Mesendoderm (in vitro differentiated cells): ENCODE measurements around the gene NTHL1.
"Not testable (repeated sequence)": the region's sequence is repeated elsewhere in the genome, so short reads cannot be mapped to it uniquely, and the experiment has no call there.

ENCODE experiments used
- DNase-seq: peaks from one replicate; pipeline ENCODE4 v3.0.0; 2013
- H2AK5ac ChIP-seq: 2 replicates; pipeline ENCODE4 v1.6.1; 2013; ENCODE audit warnings: low read length, inconsistent platforms
- H2BK120ac ChIP-seq: 2 replicates; pipeline ENCODE4 v1.6.1; 2013; ENCODE audit warnings: low read depth, mild to moderate bottlenecking, low read length, moderate library complexity, mixed read lengths
- H2BK15ac ChIP-seq: replicated peaks from 2 replicates; pipeline ENCODE4 v1.6.1; 2013; ENCODE audit warnings: low read depth, mild to moderate bottlenecking, moderate library complexity
- H2BK5ac ChIP-seq: 2 replicates; pipeline ENCODE4 v1.6.1; 2013; ENCODE audit warnings: low read length, inconsistent platforms
- H3K18ac ChIP-seq: 2 replicates; pipeline ENCODE4 v1.6.1; 2013; ENCODE audit warnings: mild to moderate bottlenecking, low read length, mixed read lengths
- H3K23ac ChIP-seq: one replicate; pipeline ENCODE4 v1.6.1; 2013; ENCODE audit warnings: low read length
- H3K27ac ChIP-seq: 2 replicates; pipeline ENCODE4 v1.5.1; 2013; ENCODE audit warnings: low read depth, mild to moderate bottlenecking, inconsistent platforms, low read length, moderate library complexity
- H3K27me3 ChIP-seq: 2 replicates; pipeline ENCODE4 v1.6.1; 2013; ENCODE audit warnings: low read length, control low read depth, mild to moderate bottlenecking, inconsistent platforms; ENCODE audit not compliant: insufficient read depth, poor library complexity
- H3K36me3 ChIP-seq: 2 replicates; pipeline ENCODE4 v1.6.1; 2013; ENCODE audit warnings: low read length, inconsistent platforms; ENCODE audit not compliant: control insufficient read depth, insufficient read depth
- H3K4ac ChIP-seq: one replicate; pipeline ENCODE4 v1.6.1; 2013; ENCODE audit warnings: low read depth, mild to moderate bottlenecking, low read length, moderate library complexity
- H3K4me1 ChIP-seq: 2 replicates; pipeline ENCODE4 v1.6.1; 2013; ENCODE audit warnings: low read depth, low read length, inconsistent platforms; ENCODE audit not compliant: control insufficient read depth
- H3K4me2 ChIP-seq: 2 replicates; pipeline ENCODE4 v1.6.1; 2013; ENCODE audit warnings: low read length
- H3K4me3 ChIP-seq: 2 replicates; pipeline ENCODE4 v1.5.1; 2013; ENCODE audit warnings: mild to moderate bottlenecking, low read length
- H3K56ac ChIP-seq: one replicate; pipeline ENCODE4 v1.6.1; 2013; ENCODE audit warnings: low read length
- H3K79me1 ChIP-seq: 2 replicates; pipeline ENCODE4 v1.6.1; 2013; ENCODE audit warnings: low read length, inconsistent platforms
- H3K79me2 ChIP-seq: 2 replicates; pipeline ENCODE4 v1.6.1; 2013; ENCODE audit warnings: mild to moderate bottlenecking, low read length; ENCODE audit not compliant: control insufficient read depth, insufficient read depth
- H3K9ac ChIP-seq: 2 replicates; pipeline ENCODE4 v1.6.1; 2013; ENCODE audit warnings: low read length, inconsistent platforms
- H4K5ac ChIP-seq: one replicate; pipeline ENCODE4 v1.6.1; 2013; ENCODE audit warnings: low read length
- H4K8ac ChIP-seq: one replicate; pipeline ENCODE4 v1.6.1; 2013; ENCODE audit warnings: low read depth, mild to moderate bottlenecking, control low read depth, low read length, moderate library complexity
- WGBS: extraction: QIAGEN DNeasy Blood & Tissue Kit; methylation state at CpG from one replicate; pipeline ENCODE4 v1.1.7; 2013; ENCODE audit warnings: low lambda C conversion rate, missing lambda C conversion rate; ENCODE audit not compliant: insufficient coverage; ENCODE audit errors: extremely low coverage; 5-methylcytosine and 5-hydroxymethylcytosine counted together

NTHL1 gene

GRCh38 chr16:2016407-2016922, 31.2 kb downstream of the NTHL1 start:
- Histone ChIP-seq H2BK120ac (no peak overlapping the region), H3K27me3 (peaks cover 14% of the 10 kb centered on the region), H4K5ac (no peak overlapping the region), H3K23ac (no peak overlapping the region), H3K9ac (no peak overlapping the region), H4K8ac (no peak overlapping the region), H3K79me2 (no peaks in the 10 kb centered on the region), H3K18ac (no peak overlapping the region), H2BK15ac (no peak overlapping the region), H3K56ac (no peak overlapping the region), H3K4ac (no peak overlapping the region), H3K79me1 (no peaks in the 10 kb centered on the region), H3K4me3 (no peak overlapping the region), H2AK5ac (no peak overlapping the region), H3K36me3 (no peaks in the 10 kb centered on the region), H3K4me1 (no peaks in the 10 kb centered on the region), H2BK5ac (no peak overlapping the region), H3K27ac (no peak overlapping the region), H3K4me2 (no peak overlapping the region)
- no CpG with 5 or more reads among the region's 13 CpGs for WGBS
- DNase-seq: peak; percentile 30

- Histone ChIP-seq H3K18ac (no peak overlapping the region), H4K8ac (no peak overlapping the region), H3K4me3 (no peak overlapping the region), H3K9ac (no peak overlapping the region), H3K4ac (no peak overlapping the region), H3K4me1 (no peaks in the 10 kb centered on the region), H3K27me3 (peaks cover 14% of the 10 kb centered on the region), H2AK5ac (no peak overlapping the region), H3K79me1 (no peaks in the 10 kb centered on the region), H2BK5ac (no peak overlapping the region), H2BK15ac (no peak overlapping the region), H3K27ac (no peak overlapping the region), H4K5ac (no peak overlapping the region), H3K36me3 (no peaks in the 10 kb centered on the region), H2BK120ac (no peak overlapping the region), H3K4me2 (no peak overlapping the region), H3K56ac (no peak overlapping the region), H3K79me2 (no peaks in the 10 kb centered on the region), H3K23ac (no peak overlapping the region)
- no CpG with 5 or more reads among the region's 7 CpGs for WGBS
- no peak for DNase-seq
Observed at GRCh38 chr16:2015947-2016208, 31.8 kb downstream of the NTHL1 start.

GRCh38 chr16:2015117-2015946, 32.3 kb downstream of the NTHL1 start:
- Histone ChIP-seq H3K79me1 (peaks cover 2% of the 10 kb centered on the region), H4K8ac (no peak overlapping the region), H2BK120ac (no peak overlapping the region), H3K36me3 (no peaks in the 10 kb centered on the region), H3K18ac (no peak overlapping the region), H2AK5ac (no peak overlapping the region), H3K27me3 (peaks cover 9% of the 10 kb centered on the region), H3K23ac (no peak overlapping the region), H3K4me1 (peaks cover 2% of the 10 kb centered on the region), H3K4me3 (no peak overlapping the region), H3K27ac (no peak overlapping the region), H3K56ac (no peak overlapping the region), H2BK5ac (no peak overlapping the region), H3K4ac (no peak overlapping the region), H2BK15ac (no peak overlapping the region), H3K79me2 (no peaks in the 10 kb centered on the region), H3K9ac (no peak overlapping the region), H4K5ac (no peak overlapping the region), H3K4me2 (no peak overlapping the region)
- no CpG with 5 or more reads among the region's 24 CpGs for WGBS
- DNase-seq: no peak

GRCh38 chr16:2013527-2013926, 34.1 kb downstream of the NTHL1 start:
- DNase-seq: no peak
- Histone ChIP-seq H3K27me3 (no peaks in the 10 kb centered on the region), H3K4ac (no peak overlapping the region), H3K56ac (no peak overlapping the region), H2BK5ac (no peak overlapping the region), H3K79me2 (peaks cover 9% of the 10 kb centered on the region), H3K4me3 (no peak overlapping the region), H4K8ac (no peak overlapping the region), H4K5ac (no peak overlapping the region), H3K18ac (no peak overlapping the region), H3K4me2 (no peak overlapping the region), H3K79me1 (peaks cover 5% of the 10 kb centered on the region), H2AK5ac (no peak overlapping the region), H3K9ac (no peak overlapping the region), H2BK120ac (no peak overlapping the region), H3K27ac (no peak overlapping the region), H3K36me3 (no peaks in the 10 kb centered on the region), H3K4me1 (peaks cover 4% of the 10 kb centered on the region), H2BK15ac (no peak overlapping the region), H3K23ac (no peak overlapping the region)
- WGBS: no CpG with 5 or more reads among the region's 15 CpGs

GRCh38 chr16:2011726-2012125, 35.9 kb downstream of the NTHL1 start:
- H3K4me2 ChIP-seq, H4K5ac ChIP-seq, H3K4me3 ChIP-seq, H3K9ac ChIP-seq, H4K8ac ChIP-seq, H3K36me3 ChIP-seq, H3K18ac ChIP-seq, H3K27me3 ChIP-seq, H3K27ac ChIP-seq, H3K56ac ChIP-seq, H2AK5ac ChIP-seq, H2BK15ac ChIP-seq, DNase-seq, H2BK5ac ChIP-seq, H3K4ac ChIP-seq, H2BK120ac ChIP-seq, H3K23ac ChIP-seq, H3K4me1 ChIP-seq: not testable (repeated sequence)
- peaks cover 27% of the 10 kb centered on the region for H3K79me2 ChIP-seq
- no CpG with 5 or more reads among the region's 9 CpGs for WGBS
- H3K79me1 ChIP-seq: peaks cover 15% of the 10 kb centered on the region
